G401 (cell line): ENCODE measurements around the gene DIP2C. TPM values are rescaled to one million over a fixed set of nuclear protein-coding genes. Genes with fewer than 3 reads are reported as not detected.
"Not testable (repeated sequence)": the region's sequence is repeated elsewhere in the genome, so short reads cannot be mapped to it uniquely, and the experiment has no call there.

Experiments
- DNase-seq: peaks from one replicate; pipeline ENCODE4 v3.0.0-alpha.2; 2015; ENCODE audit warnings: low spot score
- in situ Hi-C: cut with HindIII; loops from 2 replicates; pipeline ENCODE4 v1.10.0; 2016; ENCODE audit warnings: low sequenced_read_pairs, mixed read lengths
- total RNA-seq: library from RNA; depleted of rRNA; stranded (reverse); fragments of >200 nt; shearing (Covaris generic); gene quantifications from 2 replicates; pipeline ENCODE4 v1.2.3, GENCODE V29; 2014

DIP2C gene
- total RNA-seq, 1 experiment from 2014 or later: 9.0 TPM

- in situ Hi-C loops: no loop called here
- DNase-seq: no peak
Observed at GRCh38 chr10:679556-679955, 9.9 kb downstream of the DIP2C start.

GRCh38 chr10:678662-679005 lies 10.8 kb downstream of the DIP2C start:
- in situ Hi-C loops, DNase-seq: not testable (repeated sequence)

- no peak for DNase-seq
- in situ Hi-C loops: no loop called here
Observed at GRCh38 chr10:677750-678661, 11.5 kb downstream of the DIP2C start.

GRCh38 chr10:677038-677437 lies 12.4 kb downstream of the DIP2C start:
- DNase-seq: no peak
- in situ Hi-C loops: no loop called here

GRCh38 chr10:676178-676577 lies 13.3 kb downstream of the DIP2C start:
- in situ Hi-C loops: no loop called here
- no peak for DNase-seq

- no peak for DNase-seq
- in situ Hi-C loops: no loop called here
Observed at GRCh38 chr10:675532-675931, 13.9 kb downstream of the DIP2C start.

- DNase-seq: no peak
- in situ Hi-C loops: no loop called here
Observed at GRCh38 chr10:673492-673891, 16.0 kb downstream of the DIP2C start.

GRCh38 chr10:672992-673391 lies 16.5 kb downstream of the DIP2C start:
- in situ Hi-C loops: no loop called here
- DNase-seq: no peak

GRCh38 chr10:672203-672602 lies 17.3 kb downstream of the DIP2C start:
- in situ Hi-C loops: no loop called here
- no peak for DNase-seq

- no peak for DNase-seq
- in situ Hi-C loops: no loop called here
Observed at GRCh38 chr10:670990-671389, 18.5 kb downstream of the DIP2C start.

- no peak for DNase-seq
- in situ Hi-C loops: no loop called here
Observed at GRCh38 chr10:670038-670437, 19.4 kb downstream of the DIP2C start.

- in situ Hi-C loops: no loop called here
- DNase-seq: no peak
Observed at GRCh38 chr10:668786-669485, 20.5 kb downstream of the DIP2C start.

- DNase-seq: no peak
- in situ Hi-C loops: no loop called here
Observed at GRCh38 chr10:667602-668143, 21.8 kb downstream of the DIP2C start.

GRCh38 chr10:667096-667495 lies 22.4 kb downstream of the DIP2C start:
- in situ Hi-C loops: no loop called here
- DNase-seq: peak; percentile 79

GRCh38 chr10:666237-667012 lies 23.0 kb downstream of the DIP2C start:
- in situ Hi-C loops: no loop called here
- DNase-seq: no peak

- in situ Hi-C loops: no loop called here
- no peak for DNase-seq
Observed at GRCh38 chr10:665579-666091, 23.8 kb downstream of the DIP2C start.

GRCh38 chr10:664893-665292 lies 24.6 kb downstream of the DIP2C start:
- in situ Hi-C loops: no loop called here
- DNase-seq: no peak

GRCh38 chr10:664301-664700 lies 25.2 kb downstream of the DIP2C start:
- in situ Hi-C loops: no loop called here
- no peak for DNase-seq

- in situ Hi-C loops: no loop called here
- DNase-seq: no peak
Observed at GRCh38 chr10:663831-664251, 25.6 kb downstream of the DIP2C start.

GRCh38 chr10:663466-663751 lies 26.1 kb downstream of the DIP2C start:
- DNase-seq: no peak
- in situ Hi-C loops: no loop called here
